Measurements from ENCODE around the gene COMMD6.
"Not testable (repeated sequence)": the region's sequence is repeated elsewhere in the genome, so short reads cannot be mapped to it uniquely, and the experiment has no call there.

- TF ChIP-seq CTCF (IDR thresholded peaks at IDR 0.05; ENCODE audit: extremely low read depth in 1 of 2, insufficient read depth in 1 of 2, low read depth in 1 of 2, low read length in 2 of 2); POLR2A (IDR thresholded peaks at IDR 0.05; ENCODE audit: low read depth, low read length); POLR2AphosphoS5 (IDR thresholded peaks at IDR 0.05; ENCODE audit: insufficient read depth, low read depth, low read length); EZH2 (IDR thresholded peaks at IDR 0.05; ENCODE audit: borderline replicate concordance, low read depth, low read length, severe bottlenecking): not testable (repeated sequence)
These were observed 7.7 kb upstream of the COMMD6 start for GRCh38 chr13:75545386-75545785.
